GM12865 (cell line): ENCODE measurements around the gene MAN2A1.

Source experiments
- DNase-seq: peaks from one replicate; pipeline ENCODE4 v3.0.0; 2010; ENCODE audit warnings: low read depth
- H3K4me3 ChIP-seq: 2 replicates; pipeline ENCODE4 v1.5.1; 2011; ENCODE audit warnings: mild to moderate bottlenecking, low read depth, low read length, control low read depth
- TF ChIP-seq, protein P1 (sequence below): IDR thresholded peaks from 2 replicates; pipeline ENCODE4 v1.5.1; 2011; ENCODE audit warnings: low read length, control low read depth, low read depth, inconsistent platforms; ENCODE audit not compliant: insufficient read depth; ENCODE audit errors: missing control alignments

MAN2A1 gene

DNA sequence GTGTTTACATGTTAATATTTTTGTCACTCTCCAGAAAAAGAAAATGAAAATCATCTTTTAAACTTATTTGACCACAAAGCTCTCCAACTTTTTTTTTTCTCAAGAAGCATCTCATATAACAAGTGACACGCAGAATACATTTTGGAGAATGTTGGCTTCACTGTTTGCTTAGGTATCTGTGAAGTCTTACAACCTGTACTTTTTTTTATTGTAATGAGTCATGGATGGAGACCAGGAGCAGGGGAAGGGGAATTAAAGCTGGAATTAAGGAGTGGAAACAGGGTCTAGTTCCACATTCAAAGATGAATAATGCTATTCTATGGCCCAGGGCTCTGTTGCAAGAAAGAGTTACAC is 211.9 kb downstream of the MAN2A1 start:
- TF ChIP-seq, protein P1, sequence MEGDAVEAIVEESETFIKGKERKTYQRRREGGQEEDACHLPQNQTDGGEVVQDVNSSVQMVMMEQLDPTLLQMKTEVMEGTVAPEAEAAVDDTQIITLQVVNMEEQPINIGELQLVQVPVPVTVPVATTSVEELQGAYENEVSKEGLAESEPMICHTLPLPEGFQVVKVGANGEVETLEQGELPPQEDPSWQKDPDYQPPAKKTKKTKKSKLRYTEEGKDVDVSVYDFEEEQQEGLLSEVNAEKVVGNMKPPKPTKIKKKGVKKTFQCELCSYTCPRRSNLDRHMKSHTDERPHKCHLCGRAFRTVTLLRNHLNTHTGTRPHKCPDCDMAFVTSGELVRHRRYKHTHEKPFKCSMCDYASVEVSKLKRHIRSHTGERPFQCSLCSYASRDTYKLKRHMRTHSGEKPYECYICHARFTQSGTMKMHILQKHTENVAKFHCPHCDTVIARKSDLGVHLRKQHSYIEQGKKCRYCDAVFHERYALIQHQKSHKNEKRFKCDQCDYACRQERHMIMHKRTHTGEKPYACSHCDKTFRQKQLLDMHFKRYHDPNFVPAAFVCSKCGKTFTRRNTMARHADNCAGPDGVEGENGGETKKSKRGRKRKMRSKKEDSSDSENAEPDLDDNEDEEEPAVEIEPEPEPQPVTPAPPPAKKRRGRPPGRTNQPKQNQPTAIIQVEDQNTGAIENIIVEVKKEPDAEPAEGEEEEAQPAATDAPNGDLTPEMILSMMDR, result no peak
- H3K4me3 ChIP-seq, result no peak overlapping the region
- no peak for DNase-seq

- no peak overlapping the region for H3K4me3 ChIP-seq
- TF ChIP-seq, protein P1, result no peak
- no peak for DNase-seq
Observed at GRCh38 chr5:109903061-109903460, 213.3 kb downstream of the MAN2A1 start.

- TF ChIP-seq, protein P1, result no peak
- DNase-seq, result no peak
- no peak overlapping the region for H3K4me3 ChIP-seq
Observed at GRCh38 chr5:109905906-109906305, 216.2 kb downstream of the MAN2A1 start.

DNA sequence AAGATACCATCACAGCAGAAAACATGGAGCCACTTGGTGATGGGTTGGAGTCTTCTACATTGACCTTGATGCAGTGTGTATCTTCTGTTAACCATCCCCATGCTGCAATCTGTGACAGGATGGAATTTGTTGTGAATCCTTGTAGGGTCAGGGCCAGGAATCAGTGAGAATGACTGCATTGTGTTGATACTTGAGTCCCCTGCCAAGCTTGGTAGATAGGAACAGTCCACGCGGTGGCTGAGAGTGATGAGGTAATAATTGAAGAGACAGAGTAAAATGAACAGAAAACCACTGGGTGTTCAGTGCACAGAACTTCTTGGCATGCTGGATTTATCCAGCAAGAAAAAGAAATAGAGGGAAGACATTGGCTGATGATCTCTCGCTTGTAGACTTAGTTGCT is 217.5 kb downstream of the MAN2A1 start:
- TF ChIP-seq, protein P1, result no peak
- DNase-seq, result no peak
- no peak overlapping the region for H3K4me3 ChIP-seq

GRCh38 chr5:109907731-109908130 is 218.0 kb downstream of the MAN2A1 start:
- no peak for DNase-seq
- TF ChIP-seq, protein P1, result no peak
- H3K4me3 ChIP-seq, result no peak overlapping the region

DNA sequence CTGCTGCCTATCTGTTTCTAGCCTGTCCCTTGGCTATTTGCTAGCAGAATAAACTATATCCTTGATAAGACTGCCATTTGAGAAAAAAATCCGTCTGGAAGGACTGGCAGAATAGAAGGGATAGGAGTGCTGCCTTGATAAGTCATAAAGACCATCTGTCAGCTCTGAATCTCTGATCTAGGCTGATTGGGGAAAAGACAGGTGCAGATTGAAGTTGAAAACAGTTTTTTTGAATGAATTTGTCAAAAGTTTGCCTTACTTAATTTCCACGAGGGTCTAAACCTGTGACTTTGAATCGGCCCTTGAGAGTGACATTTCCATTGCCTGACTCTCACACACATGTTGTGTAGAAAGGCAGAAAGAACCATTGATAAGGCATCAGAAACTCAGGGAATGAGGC is 218.6 kb downstream of the MAN2A1 start:
- TF ChIP-seq, protein P1, result no peak

GRCh38 chr5:109910874-109911273 is 221.1 kb downstream of the MAN2A1 start:
- TF ChIP-seq, protein P1, result no peak
- H3K4me3 ChIP-seq, result no peak overlapping the region
- DNase-seq, result no peak

More for the DNA sequence above, 218.6 kb downstream of the MAN2A1 start:
- H3K4me3 ChIP-seq, result no peak overlapping the region
- DNase-seq, result no peak
